Thymus (tissue), 11 donors: ENCODE data around the gene B4GALNT3. TPM values are rescaled to one million over a fixed set of nuclear protein-coding genes. Genes with fewer than 3 reads are reported as not detected.

Source experiments
- DNase-seq, 9 donors: peaks; one replicate each; pipeline ENCODE4 v3.0.0-alpha.2; 2013; ENCODE audit warnings: low spot score in 9 of 9, low read depth in 6 of 9, missing footprints in 1 of 9
- H3K27ac ChIP-seq, 2 donors: one replicate each; pipeline ENCODE4 v1.5.1; 2013; ENCODE audit warnings: control low read depth in 1 of 2, low read depth in 1 of 2, low read length in 1 of 2, mild to moderate bottlenecking in 1 of 2, moderate library complexity in 1 of 2
- H3K27me3 ChIP-seq, 2 donors: one replicate each; pipeline ENCODE4 v1.5.1; 2013; ENCODE audit warnings: low read length in 1 of 2; ENCODE audit not compliant: control insufficient read depth in 2 of 2, insufficient read depth in 1 of 2
- H3K36me3 ChIP-seq, 2 donors: one replicate each; pipeline ENCODE4 v1.5.1; 2013; ENCODE audit warnings: low read length in 1 of 2, mild to moderate bottlenecking in 1 of 2, moderate library complexity in 1 of 2; ENCODE audit not compliant: control insufficient read depth in 2 of 2, insufficient read depth in 2 of 2
- H3K4me1 ChIP-seq, 2 donors: one replicate each; pipeline ENCODE4 v1.5.1; 2013; ENCODE audit warnings: low read length in 2 of 2; ENCODE audit not compliant: control insufficient read depth in 2 of 2, insufficient read depth in 2 of 2
- H3K4me3 ChIP-seq, 2 donors: one replicate each; pipeline ENCODE4 v1.5.1; 2013; ENCODE audit warnings: low read length in 2 of 2, control low read depth in 1 of 2, mild to moderate bottlenecking in 1 of 2
- H3K9me3 ChIP-seq, 2 donors: one replicate each; pipeline ENCODE4 v1.5.1; 2013; ENCODE audit warnings: low read length in 1 of 2, mild to moderate bottlenecking in 1 of 2; ENCODE audit not compliant: control insufficient read depth in 2 of 2, insufficient read depth in 1 of 2
- WGBS: extraction: QIAGEN DNeasy Blood & Tissue Kit; methylation state at CpG from one replicate; pipeline ENCODE4 v1.1.7; 2013; 5-methylcytosine and 5-hydroxymethylcytosine counted together
- polyA plus RNA-seq: library from polyadenylated mRNA; stranded (reverse); fragments of 200-250 nt; gene quantifications from one replicate; pipeline ENCODE4 v1.2.3, GENCODE V29; 2013
- total RNA-seq: library from RNA; stranded (reverse); fragments of 120-200 nt; gene quantifications from one replicate; pipeline ENCODE4 v1.2.4, GENCODE V29; 2013
- donor health status: healthy.

B4GALNT3 gene
- total and polyA plus RNA-seq, 2 donors, result 3.1 to 6.3 TPM

DNA sequence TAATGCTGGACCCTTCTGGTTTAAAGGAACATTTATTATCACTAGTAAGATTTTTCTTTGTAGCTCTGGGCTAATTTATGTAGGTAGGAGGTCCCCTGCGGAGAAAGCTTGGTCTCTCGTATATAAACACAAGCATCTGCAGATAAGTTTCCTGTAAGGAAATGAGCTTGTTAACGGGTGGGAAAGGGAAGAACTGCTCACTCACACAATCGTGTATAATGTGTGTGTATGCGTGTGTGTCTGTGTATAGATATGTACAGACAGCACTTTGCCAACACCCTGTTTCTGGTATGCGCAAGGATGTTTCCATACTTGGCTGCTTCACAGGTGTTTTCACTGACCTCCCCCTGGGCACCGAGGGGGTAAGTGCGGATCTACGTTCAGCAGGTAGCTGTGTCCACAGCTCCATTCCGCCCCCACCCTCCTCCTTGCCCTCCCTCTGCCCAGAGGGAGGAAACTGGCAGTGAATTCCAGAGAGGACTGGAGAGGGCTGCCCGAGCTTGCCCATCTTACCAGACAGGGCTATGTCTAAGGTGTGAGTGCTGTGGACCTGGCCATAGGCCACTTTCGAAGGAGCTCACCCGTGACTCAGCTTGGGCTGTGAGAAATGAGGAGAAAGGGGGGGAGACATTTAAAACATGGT, 138.3 kb downstream of the B4GALNT3 start:
- Histone ChIP-seq H3K27me3 (no peaks in the 10 kb centered on the region), H3K27ac (no peak overlapping the region)

GRCh38 chr12:599756-600155, 140.0 kb downstream of the B4GALNT3 start:
- Histone ChIP-seq H3K4me3 (no peak overlapping the region), H3K4me1 (peaks cover 0 to 4% of the 10 kb centered on the region in 2 donors), H3K27ac (no peak overlapping the region), H3K9me3 (no peaks in the 10 kb centered on the region), H3K27me3 (no peaks in the 10 kb centered on the region), H3K36me3 (no peaks in the 10 kb centered on the region)
- WGBS, result 99% methylated on average over 13 of the region's 13 CpGs
- no peak for DNase-seq

More for the DNA sequence above, 138.3 kb downstream of the B4GALNT3 start:
- no peaks in the 10 kb centered on the region for H3K9me3 ChIP-seq
- no peaks in the 10 kb centered on the region for H3K36me3 ChIP-seq
- no peak for DNase-seq
- peaks cover 0 to 4% of the 10 kb centered on the region in 2 donors for H3K4me1 ChIP-seq
- no peak overlapping the region for H3K4me3 ChIP-seq
- WGBS, result 47% methylated on average over 13 of the region's 13 CpGs

- Histone ChIP-seq H3K36me3 (no peaks in the 10 kb centered on the region), H3K27me3 (no peaks in the 10 kb centered on the region), H3K4me1 (peaks cover 0 to 7% of the 10 kb centered on the region in 2 donors), H3K27ac (no peak overlapping the region), H3K9me3 (no peaks in the 10 kb centered on the region), H3K4me3 (no peak overlapping the region)
- WGBS, result 86% methylated on average over 7 of the region's 7 CpGs
- no peak for DNase-seq
Observed at GRCh38 chr12:601976-602699, 142.4 kb downstream of the B4GALNT3 start.

- Histone ChIP-seq H3K9me3 (no peaks in the 10 kb centered on the region), H3K4me1 (peaks cover 4 to 13% of the 10 kb centered on the region in 2 donors), H3K4me3 (no peak overlapping the region), H3K27ac (no peak overlapping the region), H3K36me3 (no peaks in the 10 kb centered on the region), H3K27me3 (no peaks in the 10 kb centered on the region)
- DNase-seq, result no peak
Observed at GRCh38 chr12:602700-603068, 142.9 kb downstream of the B4GALNT3 start.

DNA sequence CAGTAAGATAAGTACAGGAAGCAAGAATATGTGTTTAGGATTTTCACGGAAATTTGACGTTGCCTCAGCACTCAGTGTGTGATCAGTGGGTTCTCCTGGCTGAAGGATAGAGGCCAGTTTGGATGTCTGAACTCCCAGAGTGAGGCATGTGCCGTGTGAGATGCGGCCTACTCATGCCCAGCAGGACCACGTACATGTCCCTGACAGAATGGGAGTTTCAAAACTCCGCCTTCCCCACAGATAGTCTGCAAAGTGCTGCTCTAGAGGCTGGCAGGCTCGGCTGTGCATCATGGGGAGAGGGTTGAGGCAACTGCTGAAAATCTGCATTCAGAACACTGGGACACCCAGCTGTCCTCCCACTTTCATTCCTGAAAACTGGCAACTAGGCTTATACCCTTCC, 145.2 kb downstream of the B4GALNT3 start:
- no peak for DNase-seq
- 97% methylated on average over 7 of the region's 7 CpGs for WGBS
- no peaks in the 10 kb centered on the region for H3K9me3 ChIP-seq
- no peak overlapping the region for H3K27ac ChIP-seq
- no peak overlapping the region for H3K4me3 ChIP-seq
- peaks cover 4 to 14% of the 10 kb centered on the region in 2 donors for H3K4me1 ChIP-seq
- H3K36me3 ChIP-seq, result no peaks in the 10 kb centered on the region
- H3K27me3 ChIP-seq, result no peaks in the 10 kb centered on the region

DNA sequence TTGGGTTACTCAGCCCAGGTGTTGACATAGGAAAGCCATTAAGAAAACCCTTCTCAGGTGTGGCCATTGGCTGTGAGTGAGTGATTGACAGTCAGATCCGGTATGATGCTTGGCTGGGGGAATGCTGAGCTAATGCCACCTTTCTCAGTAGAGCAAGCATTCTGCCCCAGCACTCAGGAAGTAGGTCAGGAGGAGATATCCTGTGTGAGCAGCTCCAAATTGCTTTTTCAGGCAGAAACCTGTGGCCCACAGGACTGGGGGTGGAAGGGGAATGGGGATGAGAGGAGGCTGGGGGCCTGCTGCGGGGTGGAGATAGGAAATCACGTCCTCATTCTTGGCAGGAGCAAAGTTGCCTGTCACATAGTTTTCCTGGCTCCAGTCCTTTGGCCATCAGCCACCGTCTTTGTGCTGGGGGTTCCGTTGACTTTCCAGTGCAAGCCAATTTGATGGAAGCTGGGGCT, 147.8 kb downstream of the B4GALNT3 start:
- no peaks in the 10 kb centered on the region for H3K27me3 ChIP-seq
- DNase-seq, result peak in 1 of 9 donors; percentile 55
- H3K36me3 ChIP-seq, result no peaks in the 10 kb centered on the region
- no peaks in the 10 kb centered on the region for H3K9me3 ChIP-seq
- no peak overlapping the region for H3K4me3 ChIP-seq
- peak overlapping the region in 1 of 2 donors; percentile 33 for H3K27ac ChIP-seq
- peaks cover 7 to 21% of the 10 kb centered on the region in 2 donors for H3K4me1 ChIP-seq
- 43% methylated on average over 5 of the region's 5 CpGs for WGBS

GRCh38 chr12:608413-608812, 148.7 kb downstream of the B4GALNT3 start:
- Histone ChIP-seq H3K27ac (no peak overlapping the region), H3K4me3 (no peak overlapping the region), H3K36me3 (no peaks in the 10 kb centered on the region), H3K4me1 (peaks cover 7 to 21% of the 10 kb centered on the region in 2 donors), H3K27me3 (no peaks in the 10 kb centered on the region), H3K9me3 (no peaks in the 10 kb centered on the region)
- 98% methylated on average over 3 of the region's 3 CpGs for WGBS
- no peak for DNase-seq

- Histone ChIP-seq H3K36me3 (no peaks in the 10 kb centered on the region), H3K27me3 (no peaks in the 10 kb centered on the region), H3K4me1 (peaks cover 7 to 21% of the 10 kb centered on the region in 2 donors), H3K27ac (no peak overlapping the region), H3K9me3 (no peaks in the 10 kb centered on the region), H3K4me3 (no peak overlapping the region)
- DNase-seq, result no peak
- WGBS, result 98% methylated on average over 58 of the region's 58 CpGs
Observed at GRCh38 chr12:608921-609320, 149.2 kb downstream of the B4GALNT3 start.

GRCh38 chr12:611721-612120, 152.0 kb downstream of the B4GALNT3 start:
- no peak for DNase-seq
- Histone ChIP-seq H3K27ac (no peak overlapping the region), H3K9me3 (no peaks in the 10 kb centered on the region), H3K4me1 (peaks cover 7 to 36% of the 10 kb centered on the region in 2 donors), H3K36me3 (no peaks in the 10 kb centered on the region), H3K4me3 (no peak overlapping the region), H3K27me3 (no peaks in the 10 kb centered on the region)
- WGBS, result 95% methylated on average over 3 of the region's 3 CpGs
